Activated CD4-positive, alpha-beta T cell treated with anti-CD3 and anti-CD28 coated beads, Interleukin-2, amount 50 U/mL, for 24 hours (primary cell): ENCODE data around the gene GSTA5.
A peak's percentile ranks its signal among the peaks of the same experiment; 100 is the strongest.
"Not testable (repeated sequence)": the region's sequence is repeated elsewhere in the genome, so short reads cannot be mapped to it uniquely, and the experiment has no call there.

Source experiments
- DNase-seq, 2 donors: peaks; one replicate each; pipeline ENCODE4 v3.0.0-alpha.2; 2020; ENCODE audit warnings: low read depth in 1 of 2, low spot score in 1 of 2

The GSTA5 gene

DNA sequence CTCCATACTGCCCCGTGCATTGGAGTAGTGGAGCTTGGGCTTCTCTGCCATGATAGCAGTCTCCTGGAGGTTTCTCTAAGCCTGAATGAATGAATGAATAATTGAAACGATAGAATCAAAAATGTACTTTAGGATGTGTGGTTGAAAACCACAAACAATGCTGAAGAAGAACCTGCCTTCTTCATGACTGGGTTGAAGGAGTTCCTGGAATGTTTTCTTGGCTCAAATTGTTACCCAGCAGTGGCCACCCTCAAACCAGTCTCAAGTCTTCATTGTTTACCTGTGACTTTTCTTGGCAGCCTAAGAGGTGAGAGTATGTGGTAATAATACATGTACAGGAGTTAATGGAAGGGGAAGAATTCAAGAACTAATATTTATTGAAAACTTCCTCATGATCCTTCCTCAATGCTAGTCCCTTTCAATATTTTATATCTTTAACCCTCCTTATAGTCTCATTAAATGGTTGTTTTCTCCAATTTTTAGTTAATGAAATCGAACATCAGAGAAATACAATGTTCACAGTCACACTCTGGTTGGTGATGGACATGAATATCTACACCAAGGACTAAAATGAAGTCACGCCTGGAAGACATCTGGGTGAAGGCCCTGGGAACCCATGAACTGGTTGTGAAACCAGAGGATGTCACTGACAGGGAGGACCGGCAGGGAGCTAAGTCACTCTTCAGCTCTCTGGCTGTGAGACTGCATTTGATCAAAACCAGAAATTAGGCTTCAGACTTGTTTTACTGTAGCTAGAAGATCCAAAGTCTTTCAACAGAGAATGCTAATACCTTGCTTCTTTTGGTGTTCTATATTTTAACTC is at the start of gene GSTA5:
Gene GSTA5, minus strand, starts transcription at position 51 of the 823 bp plus-strand sequence.
- no peak for DNase-seq

DNA sequence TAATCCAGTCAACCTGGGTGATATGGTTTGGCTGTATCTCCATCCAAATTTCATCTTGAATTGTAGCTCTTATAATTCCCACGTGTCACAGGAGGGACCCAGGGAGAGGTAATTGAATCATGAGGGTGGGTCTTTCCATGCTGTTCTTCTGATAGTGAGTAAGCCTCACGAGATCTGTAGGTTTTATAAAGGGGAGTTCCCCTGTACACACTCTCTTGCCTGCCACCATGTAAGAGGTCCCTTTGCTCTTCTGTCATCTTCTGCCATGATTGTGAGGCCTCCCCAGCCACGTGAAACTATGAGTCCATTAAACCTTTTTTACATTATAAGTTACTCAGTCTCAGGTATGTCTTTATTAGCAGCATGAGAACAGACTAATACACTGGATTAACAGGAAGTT is 49.4 kb upstream of the GSTA5 start:
- DNase-seq = no peak

DNA sequence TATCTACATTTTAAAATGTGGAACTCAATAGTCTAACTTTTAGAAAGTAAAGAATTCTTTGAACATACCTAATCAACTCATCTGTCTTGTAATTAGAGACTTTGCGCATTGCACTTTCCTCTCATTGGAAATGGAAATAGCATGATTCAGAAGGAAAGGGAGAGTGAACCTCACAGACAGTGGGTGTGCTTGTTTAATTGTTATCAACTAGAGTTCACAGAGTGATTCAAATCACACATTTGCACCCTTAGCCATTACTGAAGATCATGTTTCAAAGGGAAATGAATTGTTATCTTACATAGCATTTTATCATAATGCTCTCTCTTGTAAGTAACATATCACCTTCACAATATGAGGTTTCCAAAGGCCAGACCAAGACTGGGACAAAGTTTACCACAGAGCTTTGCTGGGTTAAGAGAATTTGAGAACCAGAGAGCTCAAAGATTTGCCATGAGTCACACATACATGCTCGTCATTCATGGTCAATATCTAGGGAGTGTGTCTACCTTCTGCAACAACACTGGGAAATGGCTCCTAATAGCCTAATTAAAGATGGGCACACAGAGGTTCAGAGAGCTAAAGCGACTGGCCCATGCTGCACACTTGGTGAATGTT is 47.4 kb upstream of the GSTA5 start:
- no peak for DNase-seq

DNA sequence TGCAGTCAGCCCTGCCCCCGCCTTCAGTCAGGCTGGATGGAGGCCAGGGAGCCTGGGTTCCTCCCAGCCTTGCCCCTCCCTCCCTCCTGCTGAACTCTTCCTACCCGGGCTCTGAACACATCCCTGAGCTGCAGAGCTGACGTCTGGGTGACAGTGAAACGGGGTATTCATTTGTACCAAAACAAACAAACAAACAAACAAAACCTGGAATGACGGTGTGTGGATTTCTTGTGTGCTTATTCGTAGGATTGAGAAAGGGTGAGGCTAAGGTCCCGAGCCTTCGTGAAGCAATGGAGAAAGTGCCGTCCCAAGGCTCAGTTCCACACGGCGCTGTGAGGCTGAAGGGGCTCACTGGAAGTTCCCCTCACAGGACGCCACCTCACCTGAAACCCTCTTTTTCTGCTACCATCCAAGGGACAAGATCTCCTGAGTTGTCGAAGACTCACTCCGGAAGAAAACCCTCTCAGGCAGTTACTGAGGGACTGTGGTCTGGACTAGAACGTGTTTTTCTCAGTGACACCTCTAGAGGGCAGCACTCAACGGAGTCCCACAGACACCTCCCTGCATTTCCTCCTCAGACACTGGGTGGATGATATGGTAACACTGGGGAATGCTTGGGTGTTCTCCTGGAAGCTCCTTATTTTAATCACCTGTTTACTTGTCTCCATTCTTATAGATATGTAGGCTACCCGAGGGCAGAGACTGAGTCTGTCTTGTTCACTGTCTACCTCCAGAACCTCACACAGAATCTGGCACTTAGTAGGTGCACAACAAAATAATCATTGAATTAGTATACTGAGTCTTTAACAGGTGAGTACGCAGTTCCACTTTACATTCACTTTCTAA is 41.6 kb upstream of the GSTA5 start:
- DNase-seq = peak; percentile 30 to 59

DNA sequence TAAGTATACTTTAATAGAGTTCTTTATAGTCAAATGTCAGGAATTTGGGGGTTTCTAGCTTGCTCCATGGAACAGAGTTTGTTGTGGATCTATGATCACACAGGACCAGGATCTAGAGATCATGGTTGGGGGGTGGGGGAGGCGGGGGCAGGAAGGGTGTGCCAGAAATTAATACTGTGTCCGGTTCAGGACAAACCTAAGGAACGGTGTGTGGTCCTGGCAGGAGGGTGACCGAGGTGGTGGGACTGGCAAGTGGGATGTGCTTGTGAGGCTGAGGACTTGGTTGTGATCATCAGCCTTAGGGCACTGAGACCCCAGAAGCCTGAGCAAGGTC is 41.0 kb upstream of the GSTA5 start:
- no peak for DNase-seq

DNA sequence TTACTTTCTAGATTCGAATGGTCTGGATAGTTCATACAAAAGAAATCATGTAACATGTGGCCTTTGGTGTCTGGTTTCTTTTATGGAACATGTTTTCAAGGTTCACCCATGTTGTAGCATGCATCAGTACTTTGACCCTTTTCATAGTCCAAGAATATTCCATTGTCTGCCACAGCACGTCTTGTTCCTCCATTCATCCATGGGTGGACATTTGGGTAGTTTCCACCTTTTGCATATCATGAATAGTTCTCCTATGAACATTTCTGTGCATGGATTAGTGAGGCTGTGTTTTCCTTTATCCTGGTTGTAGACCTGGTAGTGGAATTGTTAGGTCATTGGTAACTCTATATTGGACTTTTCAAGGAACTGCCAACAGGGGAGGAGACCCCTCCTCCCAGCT is 37.2 kb upstream of the GSTA5 start:
- no peak for DNase-seq

DNA sequence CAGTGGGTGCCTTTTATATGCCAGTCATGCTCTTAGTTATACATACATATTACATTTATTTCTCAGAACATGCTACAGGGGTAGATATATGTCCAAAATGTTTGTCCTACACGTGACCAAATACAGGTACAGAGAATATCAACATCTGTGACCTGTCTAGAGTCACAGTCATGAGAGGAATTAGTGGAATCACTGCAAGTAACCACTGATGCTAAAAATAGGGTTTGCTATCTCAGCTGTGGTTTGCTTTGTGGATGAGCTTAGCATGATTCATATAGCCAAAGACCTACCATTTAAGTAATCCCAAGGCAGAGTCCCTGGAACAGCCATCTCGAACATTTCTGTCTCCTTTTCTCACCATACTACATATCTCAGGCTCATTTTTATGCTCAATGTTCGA is 36.6 kb upstream of the GSTA5 start:
- no peak for DNase-seq

DNA sequence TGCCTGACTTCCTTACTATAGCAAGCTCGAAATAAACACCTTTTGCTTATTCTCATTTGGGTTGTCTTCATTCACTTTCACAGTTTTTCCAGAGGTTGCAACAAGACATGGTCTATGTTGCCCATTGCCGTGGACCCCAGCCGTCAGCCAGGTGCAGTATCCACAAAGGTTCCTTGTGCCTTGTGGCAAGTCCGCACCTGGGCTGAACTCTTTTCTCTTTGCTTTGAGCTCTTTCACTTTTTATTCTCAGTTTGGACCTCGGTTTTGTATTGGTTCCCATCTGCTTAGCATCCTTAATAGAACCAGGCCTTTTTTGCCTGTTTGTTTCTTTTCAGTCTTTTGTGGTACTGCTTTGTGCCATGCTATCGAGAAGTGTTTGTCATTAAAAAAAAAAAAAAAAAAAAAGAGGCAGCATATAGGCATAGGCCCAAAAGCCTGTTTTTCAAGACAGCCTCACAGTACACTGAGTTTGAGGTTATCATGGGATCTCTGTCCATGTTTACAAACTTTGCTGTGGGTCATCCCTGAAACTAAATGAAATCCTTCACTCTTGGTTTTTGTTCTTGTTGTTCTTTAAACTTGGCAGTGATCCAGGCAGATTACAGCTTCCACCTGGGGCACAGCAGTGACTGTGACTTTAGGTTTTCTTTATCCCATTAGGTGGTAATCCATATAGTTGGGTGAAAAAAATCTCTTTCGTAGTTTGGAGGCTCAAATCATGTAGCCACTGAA is 35.6 kb upstream of the GSTA5 start:
- no peak for DNase-seq

DNA sequence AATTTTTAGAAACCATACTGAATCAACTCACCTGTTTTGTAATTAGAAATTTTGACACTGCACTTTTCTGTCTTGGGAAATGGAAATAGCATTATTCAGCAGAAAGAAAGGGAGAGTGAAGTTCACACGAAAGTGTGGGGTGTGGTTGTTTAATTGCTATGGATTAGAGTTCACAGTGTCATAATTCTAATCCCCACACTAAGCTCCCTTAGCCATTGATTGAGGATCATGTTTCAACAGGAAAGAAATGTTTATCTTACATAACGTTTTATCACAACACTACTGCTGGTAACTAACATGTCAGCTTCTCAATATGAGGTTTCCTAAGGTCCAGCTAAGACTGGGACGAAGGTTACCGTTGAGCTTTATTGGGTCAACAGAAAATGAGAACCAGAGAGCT is 31.4 kb upstream of the GSTA5 start:
- no peak for DNase-seq

DNA sequence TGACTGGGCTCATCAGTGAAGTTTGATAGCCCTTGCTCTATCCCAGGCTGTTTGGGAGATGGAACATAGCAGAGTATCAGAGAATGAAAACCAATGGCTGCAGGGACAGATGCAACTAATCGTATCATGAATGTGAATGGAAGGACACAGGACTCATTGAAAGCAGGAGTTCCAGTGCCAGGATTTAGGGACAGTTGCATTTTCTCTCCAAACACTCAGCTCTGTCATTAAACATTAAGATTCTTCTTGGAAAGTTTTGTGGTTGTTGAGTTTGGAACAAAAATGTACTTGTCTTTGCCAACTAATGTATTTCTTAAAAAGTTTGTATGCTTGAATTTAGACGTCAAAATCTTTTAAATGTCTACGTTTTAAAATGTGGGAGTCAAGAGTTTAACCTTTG is 31.0 kb upstream of the GSTA5 start:
- no peak for DNase-seq

DNA sequence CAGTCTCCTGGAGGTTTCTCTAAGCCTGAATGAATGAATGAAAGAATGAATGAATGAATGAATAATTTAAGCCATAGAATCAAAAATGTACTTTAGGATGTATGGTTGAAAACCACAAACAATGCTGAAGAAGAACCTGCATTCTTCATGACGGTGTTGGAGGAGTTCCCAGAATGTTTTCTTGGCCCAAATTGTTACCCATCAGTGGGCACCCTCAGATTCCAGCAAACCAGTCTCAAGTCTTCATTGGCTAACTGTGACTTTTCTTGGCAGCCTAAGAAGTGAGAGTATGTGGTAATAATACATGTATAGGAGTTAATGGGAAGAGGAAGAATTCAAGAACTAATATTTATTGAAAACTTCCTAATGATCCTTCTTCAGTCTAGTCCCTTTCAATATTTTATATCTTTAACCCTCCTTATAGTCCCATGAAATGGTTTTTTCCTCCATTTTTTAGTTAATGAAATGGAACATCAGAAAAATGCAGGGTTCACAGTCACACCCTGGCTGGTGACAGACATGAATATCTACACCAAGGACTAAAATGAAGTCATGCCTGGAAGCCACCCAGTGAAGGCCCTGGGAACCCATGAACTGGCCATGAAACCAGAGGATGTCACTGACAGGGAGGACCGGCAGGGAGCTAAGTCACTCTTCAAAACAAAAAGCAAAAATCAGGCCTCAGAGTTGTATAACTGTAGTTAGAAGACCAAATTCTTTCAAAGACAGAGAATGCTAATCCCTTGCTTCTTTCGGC is 29.9 kb upstream of the GSTA5 start:
- DNase-seq = not testable (repeated sequence)

DNA sequence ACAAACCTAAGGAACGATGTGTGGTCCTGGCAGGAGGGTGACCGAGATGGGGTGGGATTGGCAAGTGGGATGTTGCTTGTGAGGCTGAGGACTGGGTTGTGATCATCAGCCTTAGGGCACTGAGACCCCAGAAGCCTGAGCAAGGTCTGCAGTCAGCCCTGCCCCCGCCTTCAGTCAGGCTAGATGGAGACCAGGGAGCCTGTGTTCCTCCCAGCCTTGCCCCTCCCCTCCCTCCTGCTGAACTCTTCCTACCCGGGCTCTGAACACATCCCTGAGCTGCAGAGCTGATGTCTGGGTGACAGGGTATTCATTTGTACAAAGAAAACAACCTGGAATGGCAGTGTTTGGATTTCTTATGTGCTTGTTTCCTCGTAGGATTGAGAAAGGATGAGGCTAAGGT is 28.3 kb upstream of the GSTA5 start:
- not testable (repeated sequence) for DNase-seq

DNA sequence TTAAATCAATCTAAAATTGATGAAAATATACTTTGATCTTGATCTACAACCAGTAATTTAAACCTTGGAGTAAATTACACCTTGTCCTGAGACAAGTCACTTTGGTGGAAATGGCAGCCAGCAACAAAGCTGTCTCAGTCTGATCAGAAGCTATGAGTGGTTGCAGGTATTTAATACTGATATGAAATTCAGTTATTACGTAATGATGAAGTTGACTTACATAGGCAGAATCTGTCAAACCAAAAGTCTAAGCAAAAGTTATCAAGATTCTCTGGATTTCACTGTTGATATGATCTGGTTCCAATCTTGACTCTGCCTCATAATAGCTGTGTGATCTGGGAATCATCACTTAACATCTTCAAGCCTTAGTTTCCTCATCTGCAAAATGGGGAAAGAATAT is 27.6 kb upstream of the GSTA5 start:
- DNase-seq = no peak

DNA sequence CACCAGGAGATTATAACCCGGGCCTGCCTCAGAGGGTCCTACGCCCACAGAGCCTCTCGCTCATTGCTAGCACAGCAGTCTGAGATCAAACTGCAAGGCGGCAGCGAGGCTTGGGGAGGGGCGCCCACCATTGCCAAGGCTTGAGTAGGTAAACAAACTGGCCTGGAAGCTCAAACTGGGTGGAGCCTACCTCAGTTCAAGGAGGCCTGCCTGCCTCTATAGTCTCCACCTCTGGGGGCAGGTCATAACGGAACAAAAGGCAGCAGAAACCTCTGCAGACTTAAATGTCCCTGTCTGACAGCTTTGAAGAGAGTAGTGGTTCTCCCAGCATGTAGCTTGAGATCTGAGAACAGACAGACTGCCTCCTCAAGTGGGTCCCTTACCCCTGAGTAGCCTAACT is 20.5 kb upstream of the GSTA5 start:
- DNase-seq = not testable (repeated sequence)

DNA sequence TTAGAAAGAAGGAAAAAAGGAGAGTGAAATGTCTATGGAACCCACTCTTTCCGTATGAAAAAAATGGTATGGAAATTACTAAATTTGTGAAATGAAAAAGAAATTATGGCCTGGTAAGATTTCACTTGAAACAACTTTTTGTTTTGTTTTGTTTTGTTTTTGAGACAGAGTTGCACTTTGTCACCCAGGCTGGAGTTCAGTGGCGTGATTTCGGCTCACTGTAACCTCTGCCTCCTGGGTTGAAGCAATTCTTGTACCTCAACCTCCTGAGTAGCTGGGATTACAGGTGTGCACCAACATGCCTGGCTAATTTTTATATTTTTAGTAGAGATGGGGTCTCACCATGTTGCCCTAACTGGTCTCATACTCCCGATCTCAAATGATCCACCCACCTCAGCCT is 17.8 kb upstream of the GSTA5 start:
- DNase-seq = no peak

DNA sequence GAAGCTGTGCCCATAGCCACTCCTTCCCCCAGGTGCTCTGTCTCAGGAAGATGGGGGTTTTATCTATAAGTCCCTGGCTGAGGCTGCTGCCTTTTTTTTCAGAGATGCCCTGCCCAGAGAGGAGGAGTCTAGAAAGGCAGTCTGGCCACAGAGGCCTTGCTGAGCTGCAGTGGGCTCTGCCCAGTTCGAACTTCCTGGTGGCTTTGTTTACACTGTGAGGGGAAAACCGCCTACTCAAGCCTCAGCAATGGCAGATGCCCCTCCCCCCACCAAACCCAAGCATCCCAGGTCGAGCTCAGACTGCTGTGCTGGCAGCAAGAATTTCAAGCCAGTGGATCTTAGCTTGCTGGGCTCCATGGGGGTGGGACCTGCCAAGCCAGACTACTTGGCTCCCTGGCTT is 15.5 kb upstream of the GSTA5 start:
- DNase-seq = not testable (repeated sequence)

DNA sequence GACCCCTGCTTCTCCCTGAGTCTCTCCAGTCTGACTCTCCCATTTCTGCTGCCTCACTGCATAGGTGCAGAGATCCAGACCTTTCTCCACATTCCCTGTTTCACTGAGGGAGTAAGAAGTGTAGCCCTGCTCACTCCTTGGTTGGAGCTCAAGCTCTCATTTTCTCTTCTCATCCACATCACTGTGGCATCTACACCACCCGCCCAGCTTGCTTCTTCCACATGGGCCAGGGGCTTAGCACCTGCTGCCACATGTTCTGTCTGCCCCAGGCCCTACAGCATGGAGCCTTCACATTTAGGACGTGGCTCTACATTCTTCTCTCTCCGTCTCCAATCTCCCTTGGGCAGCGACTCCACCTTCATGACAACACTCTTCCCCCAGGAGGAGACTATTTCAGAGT is 8.5 kb upstream of the GSTA5 start:
- DNase-seq = no peak

DNA sequence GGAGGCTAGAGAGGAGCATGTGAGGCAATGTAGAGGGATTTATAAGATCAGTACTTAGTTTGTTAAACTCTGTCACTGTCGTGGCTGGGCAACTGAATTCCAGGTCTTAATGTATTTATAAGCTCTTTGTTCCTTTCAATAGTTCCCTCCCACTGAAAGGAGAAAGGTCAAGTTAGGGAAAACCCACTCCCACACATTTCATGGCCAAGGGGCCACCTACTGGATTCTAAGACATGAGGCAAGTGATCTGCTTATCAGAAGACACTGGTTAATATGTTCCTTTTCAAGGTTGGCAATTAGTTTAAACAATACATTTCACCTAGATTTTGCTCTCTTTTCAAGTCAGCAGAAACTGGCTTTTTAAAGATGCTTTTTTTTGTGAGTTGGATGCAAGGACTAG is 5.4 kb upstream of the GSTA5 start:
- no peak for DNase-seq

DNA sequence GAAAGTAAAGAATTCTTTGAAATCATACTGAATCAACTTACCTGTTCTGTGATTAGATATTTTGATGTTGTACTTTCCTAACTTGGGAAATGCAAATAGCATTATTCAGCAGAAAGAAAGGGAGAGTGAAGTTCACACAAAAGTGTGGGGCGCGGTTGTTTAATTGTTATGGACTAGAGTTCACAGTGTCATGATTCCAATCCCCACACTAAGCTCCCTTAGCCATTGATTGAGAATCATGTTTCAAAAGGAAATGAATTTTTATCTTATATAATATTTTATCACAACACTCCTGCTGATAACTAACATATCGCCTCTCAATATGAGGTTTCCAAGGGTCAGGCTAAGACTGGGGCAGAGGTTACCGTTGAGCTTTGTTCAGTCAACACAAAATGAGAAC is 3.0 kb upstream of the GSTA5 start:
- no peak for DNase-seq

DNA sequence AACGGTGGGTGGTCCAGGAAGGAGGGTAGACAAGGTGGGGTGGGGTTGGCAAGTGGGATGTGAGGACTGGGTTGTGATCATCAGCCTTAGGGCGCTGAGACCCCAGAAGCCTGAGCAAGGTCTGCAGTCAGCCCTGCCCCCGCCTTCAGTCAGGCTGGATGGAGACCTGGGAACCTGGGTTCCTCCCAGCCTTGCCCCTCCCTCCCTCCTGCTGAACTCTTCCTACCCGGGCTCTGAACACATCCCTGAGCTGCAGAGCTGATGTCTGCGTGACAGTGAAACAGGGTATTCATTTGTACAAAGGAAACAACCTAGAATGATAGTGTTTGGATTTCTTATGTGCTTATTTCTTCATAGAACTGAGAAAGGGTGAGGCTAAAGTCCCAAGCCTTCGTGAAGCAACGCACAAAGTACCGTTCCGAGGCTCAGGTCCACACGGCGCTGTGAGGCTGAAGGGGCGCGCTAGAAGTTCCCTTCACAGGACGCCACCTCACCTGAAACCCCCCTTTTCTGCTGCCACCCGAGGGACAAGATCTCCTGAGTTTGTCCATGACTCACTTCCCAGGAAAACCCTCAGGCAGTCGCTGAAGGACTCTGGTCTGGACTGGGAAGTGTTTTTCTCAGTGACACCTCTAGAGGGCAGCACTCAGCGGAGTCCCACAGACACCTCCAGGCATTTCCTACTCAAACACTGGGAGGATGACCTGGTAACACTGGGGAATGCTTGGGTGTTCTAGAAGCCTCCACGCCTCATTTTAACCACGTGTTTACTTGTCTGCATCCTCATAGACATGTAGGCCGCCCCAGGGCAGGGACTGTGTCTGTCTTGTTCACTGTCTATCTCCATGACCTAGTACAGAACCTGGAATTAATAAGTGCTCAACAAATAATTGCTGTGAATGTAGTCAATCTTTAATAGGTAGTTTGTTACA is 1.2 kb downstream of the GSTA5 start:
- DNase-seq = peak in 1 of 2 donors; percentile 24
